ES-I3 (cell line): Measurements from ENCODE around the gene ACTL8.

Experiments
- H3K36me3 ChIP-seq: 2 replicates; pipeline ENCODE4 v1.6.1; 2013; ENCODE audit warnings: mild to moderate bottlenecking, low read length, control low read depth, moderate library complexity; ENCODE audit not compliant: insufficient read depth
- H3K4me1 ChIP-seq: 2 replicates; pipeline ENCODE4 v1.6.1; 2013; ENCODE audit warnings: mild to moderate bottlenecking, control low read depth, low read length; ENCODE audit not compliant: insufficient read depth
- H3K9ac ChIP-seq: 2 replicates; pipeline ENCODE4 v1.6.1; 2013; ENCODE audit warnings: low read depth, mild to moderate bottlenecking, low read length, moderate library complexity
- H3K9me3 ChIP-seq: 2 replicates; pipeline ENCODE4 v1.6.1; 2013; ENCODE audit warnings: mild to moderate bottlenecking, low read length, moderate library complexity; ENCODE audit not compliant: control insufficient read depth, insufficient read depth

Gene ACTL8, protein sequence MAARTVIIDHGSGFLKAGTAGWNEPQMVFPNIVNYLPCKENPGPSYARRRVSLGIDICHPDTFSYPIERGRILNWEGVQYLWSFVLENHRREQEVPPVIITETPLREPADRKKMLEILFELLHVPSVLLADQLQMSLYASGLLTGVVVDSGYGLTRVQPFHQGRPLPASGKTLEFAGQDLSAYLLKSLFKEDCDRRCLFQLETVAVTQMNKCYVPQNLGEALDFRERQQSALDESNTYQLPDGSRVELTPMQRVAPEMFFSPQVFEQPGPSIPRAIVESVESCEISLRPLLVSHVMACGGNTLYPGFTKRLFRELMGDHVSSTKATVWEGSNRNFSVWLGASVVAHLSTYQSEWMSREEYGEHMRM

GRCh38 chr1:17755120-17755519, at the start of gene ACTL8:
ACTL8 (plus strand) TSS chr1:17755333; CDS start chr1:17823009, 67,676 bp downstream.
- Histone ChIP-seq H3K4me1 (no peaks in the 10 kb centered on the region), H3K9ac (no peak within 1 kb of the TSS), H3K9me3 (peaks cover 11% of the 10 kb centered on the region), H3K36me3 (no peaks in the 10 kb centered on the region; the same call in 1 of the 2 replicates)

DNA sequence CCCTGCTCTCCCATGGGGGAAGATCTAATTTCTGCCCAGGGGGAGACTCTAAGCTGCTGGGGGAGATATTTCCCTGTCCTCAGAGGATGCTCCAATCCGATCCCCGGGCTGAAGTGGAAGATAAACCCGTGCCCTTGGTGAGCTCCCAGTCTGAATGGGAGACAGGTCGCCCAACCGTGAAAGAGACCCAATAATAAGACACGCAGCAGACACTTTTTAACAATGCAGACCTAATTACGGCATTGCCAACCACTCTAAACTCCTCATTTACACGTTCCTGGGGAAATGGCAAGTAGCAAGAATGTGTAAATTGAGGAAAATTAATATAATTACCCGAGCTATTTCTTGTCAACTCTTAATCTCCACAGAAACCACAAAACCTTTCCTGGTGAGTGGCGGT, 48.7 kb upstream of the ACTL8 start:
- no peak overlapping the region for H3K9ac ChIP-seq
- H3K9me3 ChIP-seq = peaks cover 3% of the 10 kb centered on the region; the same call in 1 of the 2 replicates
- H3K36me3 ChIP-seq = no peaks in the 10 kb centered on the region
- H3K4me1 ChIP-seq = no peaks in the 10 kb centered on the region

DNA sequence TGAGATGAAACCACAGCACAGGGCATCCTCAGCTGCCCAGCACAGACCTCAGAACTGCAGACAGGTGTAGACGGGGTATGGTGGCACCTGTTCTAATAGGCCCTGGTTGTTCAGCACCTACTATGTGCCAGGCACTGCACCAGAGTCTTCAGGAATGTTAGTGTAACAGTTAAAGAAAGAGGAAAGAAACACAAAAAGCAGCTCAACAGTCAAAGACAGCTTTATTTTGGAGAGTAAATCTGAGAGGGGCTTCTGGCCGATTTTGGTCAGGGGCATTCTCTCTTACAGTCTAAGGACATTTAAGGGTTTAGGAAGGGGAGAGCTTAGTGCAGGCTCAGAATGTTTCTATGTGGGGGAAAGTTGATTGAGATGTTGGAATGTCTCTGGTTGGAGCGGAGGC, 45.2 kb upstream of the ACTL8 start:
- Histone ChIP-seq H3K4me1 (no peaks in the 10 kb centered on the region), H3K9me3 (peaks cover 3% of the 10 kb centered on the region; the same call in 1 of the 2 replicates), H3K36me3 (no peaks in the 10 kb centered on the region), H3K9ac (no peak overlapping the region)

DNA sequence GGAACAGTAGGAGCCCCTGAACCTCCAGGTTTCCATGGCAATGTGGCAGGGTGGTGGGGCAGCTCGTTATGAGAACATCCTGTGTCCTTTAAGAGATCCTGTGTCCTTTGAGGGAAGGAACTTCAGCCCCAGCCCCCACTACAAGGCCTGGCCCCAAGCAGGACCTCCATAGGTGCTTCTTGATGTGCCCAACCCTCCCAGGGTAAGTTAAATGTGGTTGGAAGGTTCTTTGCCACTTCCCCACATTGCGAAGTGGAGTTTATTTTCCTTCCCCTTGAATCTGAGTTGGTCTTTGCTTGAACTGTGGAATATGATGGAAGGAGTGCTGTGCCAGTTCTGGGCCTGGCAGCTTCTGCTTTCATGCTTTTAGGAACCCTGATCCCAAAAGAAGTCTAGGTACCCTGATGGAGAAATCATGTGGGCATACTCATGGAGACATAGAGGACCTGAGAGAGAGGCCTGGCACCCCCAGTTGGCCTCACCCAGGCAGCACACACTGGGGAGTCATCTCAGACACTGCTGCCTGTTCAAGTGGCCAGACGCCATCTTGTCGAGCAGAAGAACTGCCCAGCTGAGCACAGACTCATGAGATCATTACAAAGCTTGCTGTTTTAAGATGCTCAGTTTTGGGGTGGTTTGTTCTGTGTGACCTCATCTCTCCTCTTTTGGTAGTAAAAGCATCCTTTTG, 44.1 kb upstream of the ACTL8 start:
- Histone ChIP-seq H3K4me1 (no peaks in the 10 kb centered on the region), H3K36me3 (no peaks in the 10 kb centered on the region), H3K9me3 (peaks cover 3% of the 10 kb centered on the region; the same call in 1 of the 2 replicates), H3K9ac (no peak overlapping the region)

DNA sequence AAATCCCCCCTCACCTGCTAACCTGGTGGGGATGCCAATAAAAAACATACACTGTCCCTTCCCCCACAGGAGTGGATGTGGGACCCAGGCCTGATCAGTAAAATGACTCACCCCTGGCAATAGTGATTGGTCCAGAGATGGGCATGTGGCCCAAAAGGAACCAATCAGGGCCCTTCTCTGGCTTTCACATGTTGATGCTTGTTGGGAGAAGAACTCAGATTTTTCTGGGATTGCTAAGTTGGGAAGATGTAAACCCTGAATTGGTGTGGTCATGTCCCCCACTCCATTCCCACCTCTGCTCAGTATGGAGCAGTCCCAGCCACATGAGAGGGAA, 43.6 kb upstream of the ACTL8 start:
- Histone ChIP-seq H3K9me3 (peaks cover 3% of the 10 kb centered on the region; the same call in 1 of the 2 replicates), H3K9ac (no peak overlapping the region), H3K4me1 (no peaks in the 10 kb centered on the region), H3K36me3 (no peaks in the 10 kb centered on the region)

DNA sequence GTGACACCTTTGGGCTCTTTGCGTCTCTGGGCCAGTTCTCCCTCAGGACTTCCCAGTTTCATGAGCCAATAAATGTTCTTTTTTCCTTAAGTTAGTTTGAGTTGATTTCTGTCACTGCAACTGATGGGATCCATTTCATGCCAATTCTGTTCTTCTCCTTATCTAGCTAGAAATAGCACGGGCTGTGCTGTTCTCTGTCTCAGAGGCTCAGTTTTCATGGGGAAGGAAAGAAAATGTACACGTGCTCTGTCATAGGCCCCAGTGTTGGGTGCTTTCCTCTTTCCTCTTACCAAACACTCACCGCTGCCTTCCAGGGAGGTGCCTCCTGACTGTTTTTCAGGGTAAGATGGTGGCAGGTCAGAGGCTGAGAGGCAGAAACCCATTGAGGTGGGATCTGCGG, 43.2 kb upstream of the ACTL8 start:
- Histone ChIP-seq H3K9me3 (peaks cover 3% of the 10 kb centered on the region; the same call in 1 of the 2 replicates), H3K9ac (no peak overlapping the region), H3K4me1 (no peaks in the 10 kb centered on the region), H3K36me3 (no peaks in the 10 kb centered on the region)

DNA sequence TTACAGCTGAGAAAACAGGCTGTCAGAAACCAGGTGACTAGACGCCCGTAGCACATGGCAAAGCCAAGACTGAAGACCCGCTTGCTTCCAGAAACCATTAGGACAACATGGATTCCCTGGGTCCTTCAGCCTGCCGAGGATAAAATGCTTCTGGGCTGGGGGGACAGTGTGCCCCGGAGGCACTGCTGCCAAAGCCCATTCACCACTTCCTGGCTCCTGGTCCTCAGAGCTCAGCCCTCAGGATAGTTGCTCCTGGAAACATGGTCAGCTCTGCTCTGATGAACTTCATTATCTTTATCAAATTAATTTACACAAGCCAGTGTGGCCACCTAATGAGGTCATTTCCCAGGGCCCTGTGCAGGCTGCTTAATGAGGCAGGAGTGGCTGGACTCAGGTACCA, 41.1 kb upstream of the ACTL8 start:
- H3K36me3 ChIP-seq = no peaks in the 10 kb centered on the region
- H3K4me1 ChIP-seq = no peaks in the 10 kb centered on the region
- no peak overlapping the region for H3K9ac ChIP-seq
- H3K9me3 ChIP-seq = peaks cover 3% of the 10 kb centered on the region; the same call in 1 of the 2 replicates

DNA sequence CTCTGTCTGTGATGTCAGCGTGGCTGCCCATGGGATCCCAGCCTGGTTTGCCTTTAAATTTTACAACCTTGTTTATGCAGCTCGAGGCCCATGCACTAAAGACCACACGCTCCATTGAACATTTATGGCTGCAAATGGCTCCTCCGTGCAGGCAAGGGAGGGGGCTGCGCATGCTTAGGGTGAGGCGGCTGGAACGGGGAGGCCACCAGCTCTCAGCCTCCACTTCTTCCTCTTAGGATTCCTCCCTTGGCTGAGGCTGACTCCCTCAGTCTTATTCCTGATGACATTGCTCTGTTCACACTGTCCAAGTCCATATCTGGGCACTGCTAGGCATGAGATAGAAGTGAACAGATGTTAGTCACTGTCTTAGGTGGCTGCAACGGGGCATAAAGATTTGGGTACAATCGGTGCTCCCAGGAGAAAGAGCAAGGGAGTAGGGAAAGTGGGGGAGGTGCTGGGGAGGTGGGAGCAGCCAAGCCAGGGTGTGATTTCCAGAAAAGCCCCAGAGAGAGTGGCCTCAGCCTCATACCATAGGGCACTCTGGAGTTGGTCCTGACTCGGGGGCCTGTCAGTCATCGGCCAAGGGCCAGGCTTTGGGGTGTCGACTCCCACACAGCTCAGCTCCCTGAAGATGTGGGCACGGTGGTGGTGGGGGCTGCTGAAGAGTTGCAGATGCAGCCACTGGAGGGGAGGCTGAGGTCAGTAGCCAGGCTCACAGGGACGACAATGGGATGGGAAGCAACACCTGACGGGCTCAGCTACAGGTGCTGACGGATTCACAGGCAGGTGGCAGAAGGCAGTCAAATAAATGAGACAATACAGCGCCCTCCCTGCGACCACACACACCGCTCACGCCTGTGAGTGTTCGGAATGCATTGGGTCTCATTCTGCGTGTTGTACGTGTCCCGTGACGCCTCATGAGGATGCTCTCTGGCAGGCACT, 37.3 kb upstream of the ACTL8 start:
- Histone ChIP-seq H3K9me3 (no peaks in the 10 kb centered on the region), H3K4me1 (no peaks in the 10 kb centered on the region), H3K9ac (no peak overlapping the region), H3K36me3 (no peaks in the 10 kb centered on the region)

DNA sequence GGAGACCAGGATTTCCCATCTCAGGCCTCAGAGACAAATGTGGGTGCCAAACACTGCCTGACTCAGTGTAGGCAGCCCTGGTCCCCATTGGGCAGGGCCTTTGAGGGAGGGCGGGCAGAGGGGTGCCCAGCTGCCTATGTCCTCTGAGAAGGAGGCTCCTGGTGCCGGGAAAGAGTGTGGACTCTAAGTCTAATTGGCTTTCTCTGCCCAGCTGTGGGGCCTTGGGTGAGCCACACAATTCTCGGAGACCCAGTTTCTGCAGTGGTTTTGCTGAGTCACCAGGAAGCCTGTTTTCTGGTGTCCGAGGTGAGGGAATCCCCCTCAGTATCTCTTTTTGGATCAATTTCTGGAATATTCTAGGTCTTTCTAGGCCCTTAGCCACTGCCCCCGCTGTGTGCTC, 35.3 kb upstream of the ACTL8 start:
- no peaks in the 10 kb centered on the region for H3K36me3 ChIP-seq
- no peaks in the 10 kb centered on the region for H3K4me1 ChIP-seq
- no peak overlapping the region for H3K9ac ChIP-seq
- no peaks in the 10 kb centered on the region for H3K9me3 ChIP-seq

- Histone ChIP-seq H3K4me1 (no peaks in the 10 kb centered on the region), H3K9me3 (no peaks in the 10 kb centered on the region), H3K9ac (no peak overlapping the region), H3K36me3 (no peaks in the 10 kb centered on the region)
Observed at GRCh38 chr1:17721444-17721843, 33.7 kb upstream of the ACTL8 start.

GRCh38 chr1:17723684-17724083, 31.4 kb upstream of the ACTL8 start:
- Histone ChIP-seq H3K4me1 (no peaks in the 10 kb centered on the region), H3K36me3 (no peaks in the 10 kb centered on the region), H3K9ac (no peak overlapping the region), H3K9me3 (no peaks in the 10 kb centered on the region)

DNA sequence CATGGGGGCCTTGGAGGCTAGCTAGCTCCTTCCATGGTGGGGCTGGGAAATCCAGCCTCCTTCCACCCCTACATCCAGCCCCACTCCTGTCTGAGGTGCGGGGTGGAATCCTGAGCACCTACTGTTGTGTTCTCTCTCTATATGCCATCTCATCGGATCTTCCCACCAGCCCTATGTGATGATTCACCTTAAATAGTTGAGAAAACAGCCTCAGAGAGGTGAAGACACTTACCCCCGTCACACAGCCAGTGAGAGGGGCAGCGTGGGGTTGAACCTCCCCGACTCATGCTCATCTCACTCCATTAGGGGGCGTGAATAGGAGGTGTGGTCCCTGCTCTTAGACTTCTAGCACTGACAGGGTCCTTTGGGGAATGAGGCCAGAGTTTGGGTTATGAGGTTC, 31.0 kb upstream of the ACTL8 start:
- Histone ChIP-seq H3K9me3 (no peaks in the 10 kb centered on the region), H3K36me3 (no peaks in the 10 kb centered on the region), H3K9ac (no peak overlapping the region), H3K4me1 (no peaks in the 10 kb centered on the region)

- H3K4me1 ChIP-seq = no peaks in the 10 kb centered on the region
- H3K9me3 ChIP-seq = no peaks in the 10 kb centered on the region
- no peak overlapping the region for H3K9ac ChIP-seq
- no peaks in the 10 kb centered on the region for H3K36me3 ChIP-seq
Observed at GRCh38 chr1:17725084-17725719, 29.9 kb upstream of the ACTL8 start.
